GM23338 (cell line): ENCODE results near the gene UNC13C. TPM values are rescaled to one million over a fixed set of nuclear protein-coding genes. Genes with fewer than 3 reads are reported as not detected.

ENCODE experiments used
- ATAC-seq: fragments of 200-7000 bp; cut with Tn5 transposase; 3 replicates; pipeline ENCODE4 v1.9.1; 2020
- DNase-seq: peaks from one replicate; pipeline ENCODE4 v3.0.0-alpha.2; 2015; ENCODE audit warnings: low spot score
- H2AFZ ChIP-seq: fragments of 200-600 bp; sonication (generic); 2 replicates; pipeline ENCODE4 v1.8.0; 2016; ENCODE audit warnings: antibody characterized with exemption, mild to moderate bottlenecking, moderate library complexity
- H3F3A ChIP-seq: fragments of 200-600 bp; sonication (generic); replicated peaks from 2 replicates; pipeline ENCODE4 v1.8.0; 2017; ENCODE audit warnings: antibody characterized with exemption, mixed run types, low read depth
- H3K27ac ChIP-seq: fragments of 200-600 bp; sonication (generic); 2 replicates; pipeline ENCODE4 v1.6.1; 2016; ENCODE audit warnings: low read depth
- H3K27me3 ChIP-seq: fragments of 200-600 bp; sonication (generic); 2 replicates; pipeline ENCODE4 v1.8.0; 2016; ENCODE audit warnings: mild to moderate bottlenecking, mixed run types, moderate library complexity; ENCODE audit not compliant: insufficient read depth
- H3K36me3 ChIP-seq: fragments of 200-600 bp; sonication (generic); 2 replicates; pipeline ENCODE4 v1.8.0; 2016; ENCODE audit warnings: mild to moderate bottlenecking; ENCODE audit not compliant: insufficient read depth
- H3K4me1 ChIP-seq: fragments of 200-600 bp; sonication (generic); 2 replicates; pipeline ENCODE4 v1.8.0; 2016; ENCODE audit warnings: mild to moderate bottlenecking, moderate library complexity; ENCODE audit not compliant: insufficient read depth
- H3K4me2 ChIP-seq: fragments of 200-600 bp; sonication (generic); 2 replicates; pipeline ENCODE4 v1.7.1; 2017; ENCODE audit warnings: mixed run types
- H3K4me3 ChIP-seq: fragments of 200-600 bp; sonication (generic); 2 replicates; pipeline ENCODE4 v1.6.1; 2016; ENCODE audit warnings: mixed run types
- H3K79me2 ChIP-seq: fragments of 200-600 bp; sonication (generic); replicated peaks from 2 replicates; pipeline ENCODE4 v1.8.0; 2017; ENCODE audit warnings: mild to moderate bottlenecking; ENCODE audit not compliant: insufficient read depth
- H3K9me2 ChIP-seq: fragments of 200-600 bp; sonication (generic); 2 replicates; pipeline ENCODE4 v1.8.0; 2017; ENCODE audit not compliant: insufficient read depth
- H4K20me1 ChIP-seq: fragments of 200-600 bp; sonication (generic); replicated peaks from 2 replicates; pipeline ENCODE4 v1.8.0; 2017; ENCODE audit warnings: mild to moderate bottlenecking; ENCODE audit not compliant: insufficient read depth
- H3K27ac Mint-ChIP-seq: 2 replicates; pipeline ENCODE4 v1.8.0; 2020; ENCODE audit warnings: inconsistent platforms, mild to moderate bottlenecking, moderate library complexity, mixed read lengths
- H3K27me3 Mint-ChIP-seq: 3 replicates; pipeline ENCODE4 v1.8.0; 2022; ENCODE audit warnings: low read depth, mild to moderate bottlenecking, moderate library complexity, mixed read lengths, inconsistent platforms; ENCODE audit not compliant: insufficient read depth, poor library complexity
- H3K36me3 Mint-ChIP-seq: 3 replicates; pipeline ENCODE4 v1.8.0; 2021; ENCODE audit warnings: low read depth, mild to moderate bottlenecking, inconsistent platforms, moderate library complexity, mixed read lengths
- H3K4me1 Mint-ChIP-seq: 3 replicates; pipeline ENCODE4 v1.8.0; 2020; ENCODE audit warnings: mild to moderate bottlenecking, inconsistent platforms, mixed read lengths
- H3K4me3 Mint-ChIP-seq: 3 replicates; pipeline ENCODE4 v1.8.0; 2021; ENCODE audit warnings: moderate library complexity, mild to moderate bottlenecking, inconsistent platforms, mixed read lengths
- H3K9me3 Mint-ChIP-seq: 3 replicates; pipeline ENCODE4 v1.8.0; 2020; ENCODE audit warnings: moderate library complexity, mild to moderate bottlenecking, inconsistent platforms, mixed read lengths
- CTCF ChIP-seq, 2 experiments: fragments of 200-600 bp in 1 of 2; sonication (generic) in 1 of 2; conservative IDR thresholded peaks; 2 replicates each; pipeline versions ENCODE4 v1.5.1 to v1.6.1; 2016 to 2017; ENCODE audit warnings: antibody characterized with exemption in 2 of 2, low read depth in 2 of 2, mild to moderate bottlenecking in 2 of 2, moderate library complexity in 1 of 2
- EZH2 ChIP-seq: fragments of 200-600 bp; sonication (generic); IDR thresholded peaks from one replicate; pipeline ENCODE4 v1.8.0; 2017; ENCODE audit warnings: antibody characterized with exemption, mild to moderate bottlenecking, low read depth; ENCODE audit not compliant: unreplicated experiment
- EZH2phosphoT487 ChIP-seq: fragments of 200-600 bp; sonication (generic); IDR thresholded peaks from one replicate; pipeline ENCODE4 v1.8.1; 2018; ENCODE audit warnings: antibody characterized with exemption; ENCODE audit not compliant: unreplicated experiment
- JUNB ChIP-seq: IDR thresholded peaks from one replicate; pipeline ENCODE4 v1.6.1; 2016; ENCODE audit warnings: antibody characterized with exemption; ENCODE audit not compliant: unreplicated experiment
- NANOG ChIP-seq: IDR thresholded peaks from 2 replicates; pipeline ENCODE4 v1.6.1; 2016; ENCODE audit warnings: antibody characterized with exemption, borderline replicate concordance
- POLR2AphosphoS5 ChIP-seq: IDR thresholded peaks from 2 replicates; pipeline ENCODE4 v1.6.1; 2016; ENCODE audit warnings: antibody characterized with exemption, low read depth
- REST ChIP-seq: IDR thresholded peaks from one replicate; pipeline ENCODE4 v1.6.1; 2018; ENCODE audit warnings: antibody characterized with exemption; ENCODE audit not compliant: unreplicated experiment
- STAT1 ChIP-seq: IDR thresholded peaks from one replicate; pipeline ENCODE4 v1.6.1; 2016; ENCODE audit warnings: antibody characterized with exemption; ENCODE audit not compliant: unreplicated experiment
- ZNF114 ChIP-seq: fragments of 250-450 bp; sonication (Bioruptor Pico); IDR thresholded peaks from 2 replicates; pipeline ENCODE4 v1.5.0; 2020; ENCODE audit warnings: mild to moderate bottlenecking, moderate library complexity
- ZNF462 ChIP-seq: fragments of 250-450 bp; sonication (Bioruptor Pico); IDR thresholded peaks from 2 replicates; pipeline ENCODE4 v1.5.0; 2020; ENCODE audit warnings: mild to moderate bottlenecking, moderate library complexity
- polyA plus RNA-seq: library from polyadenylated mRNA; unstranded; fragments of >200 nt; fragmentation: Nextera tagmentation; extraction: Ambion mirVana; gene quantifications from 2 replicates; pipeline ENCODE4 v1.2.1, GENCODE V29; 2016
- total RNA-seq: library from RNA; depleted of rRNA; stranded (reverse); fragments of >200 nt; shearing (Covaris generic); gene quantifications from 2 replicates; pipeline ENCODE4 v1.2.3, GENCODE V29; 2014

Gene UNC13C
- total and polyA plus RNA-seq, 2 experiments from 2014 or later = 0.03 TPM; not detected in 1

- TF ChIP-seq ZNF462 (CRISPR knock-in tag) = no peak
- TF ChIP-seq CTCF (conservative IDR thresholded peaks at IDR 0.05; ENCODE audit: low read depth in 2 of 2) = no peak
- no peak for TF ChIP-seq EZH2phosphoT487
Observed at GRCh38 chr15:54517366-54517765, 539.1 kb downstream of the UNC13C start (continued).

GRCh38 chr15:54518156-54518882 is 540.1 kb downstream of the UNC13C start:
- Mint-ChIP-seq H3K27ac (no peak overlapping the region), H3K36me3 (peaks cover 3% of the 10 kb centered on the region; the same call in 1 of the 3 replicates)
- TF ChIP-seq EZH2phosphoT487 (no peak), ZNF114 (CRISPR knock-in tag) (no peak), REST (no peak), JUNB (no peak), STAT1 (no peak), NANOG (no peak), CTCF (conservative IDR thresholded peaks at IDR 0.05; ENCODE audit: low read depth in 2 of 2) (no peak), POLR2AphosphoS5 (no peak), EZH2 (no peak)

More at GRCh38 chr15:54518156-54518882, 540.1 kb downstream of the UNC13C start:
- Mint-ChIP-seq H3K9me3 (peaks cover 49% of the 10 kb centered on the region), H3K27me3 (no peaks in the 10 kb centered on the region), H3K4me1 (peaks cover 14% of the 10 kb centered on the region; the same call in 2 of the 3 replicates), H3K4me3 (no peak overlapping the region)
- Histone ChIP-seq H3K27ac (no peak overlapping the region), H3K36me3 (0 out of 2 replicates have a peak, but pooled peaks cover 7% of the 10 kb centered on the region), H2AFZ (no peak overlapping the region), H3K4me2 (no peak overlapping the region), H3K79me2 (no peaks in the 10 kb centered on the region), H3K9me2 (no peaks in the 10 kb centered on the region), H3K4me3 (no peak overlapping the region), H3K4me1 (0 out of 2 replicates have a peak, but pooled peaks cover 6% of the 10 kb centered on the region), H4K20me1 (no peaks in the 10 kb centered on the region), H3K27me3 (no peaks in the 10 kb centered on the region), H3F3A (no peaks in the 10 kb centered on the region)
- no peak for DNase-seq
- no peak for ATAC-seq
